Thyroid gland (tissue), 4 donors: ENCODE data around the gene DAND5. TPM values are rescaled to one million over a fixed set of nuclear protein-coding genes. Genes with fewer than 3 reads are reported as not detected.

Experiments used
- DNase-seq, 2 donors: peaks; one replicate each; pipeline ENCODE4 v3.0.0-alpha.2; 2019
- H3K27ac ChIP-seq, 3 donors: fragments of 200-600 bp; sonication (generic); 1 replicate in 2 of 3; 2 replicates in 1 of 3; pipeline ENCODE4 v1.5.1; 2016 to 2019; ENCODE audit warnings: mild to moderate bottlenecking in 1 of 3, moderate library complexity in 1 of 3
- H3K27me3 ChIP-seq: fragments of 200-600 bp; sonication (generic); one replicate; pipeline ENCODE4 v1.5.1; 2019
- H3K36me3 ChIP-seq, 2 donors: fragments of 200-600 bp; sonication (generic); one replicate each; pipeline ENCODE4 v1.5.1; 2016 to 2019
- H3K4me1 ChIP-seq, 2 donors: fragments of 200-600 bp; sonication (generic); one replicate each; pipeline ENCODE4 v1.5.1; 2017 to 2019
- H3K4me3 ChIP-seq, 3 donors: fragments of 200-600 bp; sonication (generic); replicated peaks in 1 of 3; 1 replicate in 2 of 3; 2 replicates in 1 of 3; pipeline ENCODE4 v1.5.1; 2016; ENCODE audit warnings: mild to moderate bottlenecking in 1 of 3
- H3K9me3 ChIP-seq: fragments of 200-600 bp; sonication (generic); one replicate; pipeline ENCODE4 v1.5.1; 2017
- POLR2A ChIP-seq, 2 donors: fragments of 450-650 bp; IDR thresholded peaks; one replicate each; pipeline ENCODE4 v1.6.1; 2017; ENCODE audit warnings: antibody characterized with exemption in 2 of 2, mild to moderate bottlenecking in 2 of 2, moderate library complexity in 1 of 2
- WGBS, 2 donors: methylation state at CpG; one replicate each; pipeline ENCODE4 v1.1.5; 2017; 5-methylcytosine and 5-hydroxymethylcytosine counted together
- intact Hi-C: fragments of 100-400 bp; cut with DNase I; formaldehyde crosslinking; loops from one replicate; pipeline ENCODE4 v1.15.1; 2023
- total RNA-seq, 4 donors: library from RNA; depleted of rRNA; stranded (reverse); fragments of >200 nt; gene quantifications; one replicate each; pipeline ENCODE4 v1.2.3, GENCODE V29; 2016
- TF ChIP-seq, protein P1 (sequence below), 6 experiments: fragments of 200-600 bp in 3 of 6; fragments of 450-650 bp in 3 of 6; sonication (generic) in 3 of 6; IDR thresholded peaks; one replicate each; pipeline ENCODE4 v1.5.1; 2016 to 2019; ENCODE audit warnings: antibody characterized with exemption in 6 of 6, mild to moderate bottlenecking in 2 of 6, inconsistent platforms in 1 of 6, moderate library complexity in 1 of 6

The DAND5 gene
- total RNA-seq, 4 donors from 2014 or later, result 0.40 to 0.45 TPM; not detected in 2

DNA sequence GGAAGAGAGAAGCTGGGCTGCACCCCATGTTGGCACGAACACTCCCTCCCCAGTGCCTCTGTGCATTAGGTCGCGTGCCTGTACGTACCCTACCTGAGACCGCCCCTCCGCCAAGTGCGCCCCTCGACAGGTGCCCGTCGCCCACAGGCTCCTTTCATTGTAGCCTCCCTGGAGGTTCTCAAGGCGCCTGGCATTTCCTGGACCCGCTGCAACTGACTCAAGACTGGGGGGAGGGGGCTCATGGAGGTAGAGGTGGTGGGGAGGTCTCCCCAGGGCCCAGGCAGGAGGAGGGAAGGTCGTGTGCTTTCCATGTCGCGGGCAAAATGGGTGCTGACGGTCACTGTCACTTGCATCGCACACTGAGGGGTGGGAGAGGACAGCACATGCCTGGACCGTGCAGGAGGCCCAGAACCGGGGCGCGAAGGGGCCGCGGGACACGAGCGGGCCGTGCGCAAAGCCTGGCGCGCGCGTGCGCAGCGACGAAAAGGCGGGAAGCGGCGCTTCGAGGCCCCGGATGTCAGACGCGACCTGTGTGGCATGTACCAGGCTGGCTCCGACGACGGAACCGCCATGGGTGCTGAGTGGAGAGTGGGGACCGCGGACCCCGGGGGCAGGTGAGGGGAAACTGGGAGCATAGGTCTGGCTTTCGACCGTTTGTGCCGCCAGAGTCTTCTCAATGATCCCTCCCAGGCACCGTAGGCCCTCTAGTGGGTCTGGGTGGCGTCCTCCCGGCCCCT lies 42.4 kb downstream of the DAND5 start:
- no peak for DNase-seq
- WGBS, 2 donors, result 55 to 60% methylated on average over 36 to 40 of the region's 54 CpGs
- Histone ChIP-seq H3K9me3 (no peaks in the 10 kb centered on the region), H3K27ac (peak overlapping the region in 2 of 3 donors; percentile 64 to 83), H3K36me3 (no peaks in the 10 kb centered on the region), H3K4me3 (no peak overlapping the region), H3K4me1 (peaks cover 65 to 86% of the 10 kb centered on the region in 2 donors), H3K27me3 (no peaks in the 10 kb centered on the region)
- intact Hi-C loops, result no loop called here
- TF ChIP-seq, protein P1, sequence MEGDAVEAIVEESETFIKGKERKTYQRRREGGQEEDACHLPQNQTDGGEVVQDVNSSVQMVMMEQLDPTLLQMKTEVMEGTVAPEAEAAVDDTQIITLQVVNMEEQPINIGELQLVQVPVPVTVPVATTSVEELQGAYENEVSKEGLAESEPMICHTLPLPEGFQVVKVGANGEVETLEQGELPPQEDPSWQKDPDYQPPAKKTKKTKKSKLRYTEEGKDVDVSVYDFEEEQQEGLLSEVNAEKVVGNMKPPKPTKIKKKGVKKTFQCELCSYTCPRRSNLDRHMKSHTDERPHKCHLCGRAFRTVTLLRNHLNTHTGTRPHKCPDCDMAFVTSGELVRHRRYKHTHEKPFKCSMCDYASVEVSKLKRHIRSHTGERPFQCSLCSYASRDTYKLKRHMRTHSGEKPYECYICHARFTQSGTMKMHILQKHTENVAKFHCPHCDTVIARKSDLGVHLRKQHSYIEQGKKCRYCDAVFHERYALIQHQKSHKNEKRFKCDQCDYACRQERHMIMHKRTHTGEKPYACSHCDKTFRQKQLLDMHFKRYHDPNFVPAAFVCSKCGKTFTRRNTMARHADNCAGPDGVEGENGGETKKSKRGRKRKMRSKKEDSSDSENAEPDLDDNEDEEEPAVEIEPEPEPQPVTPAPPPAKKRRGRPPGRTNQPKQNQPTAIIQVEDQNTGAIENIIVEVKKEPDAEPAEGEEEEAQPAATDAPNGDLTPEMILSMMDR (IDR thresholded peaks at IDR 0.05), result no peak
- no peak for TF ChIP-seq POLR2A (IDR thresholded peaks at IDR 0.05)

DNA sequence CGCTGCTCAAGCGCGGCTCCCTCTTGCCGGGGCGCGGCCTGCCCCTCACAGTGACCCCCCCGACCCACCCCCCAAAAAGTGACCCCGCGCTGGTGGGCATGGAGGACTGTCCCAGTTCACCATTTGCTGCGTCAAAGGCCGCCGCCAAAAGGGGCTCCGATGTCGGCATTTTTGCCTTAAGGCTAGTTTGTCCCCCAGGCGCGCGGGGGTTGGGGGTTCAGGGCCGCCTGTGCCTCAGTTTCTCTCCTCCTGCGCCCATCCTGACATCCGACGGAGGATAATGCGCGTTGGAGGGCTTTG lies 43.0 kb downstream of the DAND5 start:
- no peaks in the 10 kb centered on the region for H3K9me3 ChIP-seq
- no peak overlapping the region for H3K4me3 ChIP-seq
- H3K27ac ChIP-seq, result peak overlapping the region; percentile 64 to 87 (median 83)
- peaks cover 65 to 86% of the 10 kb centered on the region in 2 donors for H3K4me1 ChIP-seq
- TF ChIP-seq, protein P1 (IDR thresholded peaks at IDR 0.05), result no peak
- no peak for TF ChIP-seq POLR2A (IDR thresholded peaks at IDR 0.05)
- intact Hi-C loops, result no loop called here
- 50% methylated on average over 2 of the region's 23 CpGs; no CpG with 5 or more reads in 1 of the 2 donors for WGBS, 2 donors
- H3K27me3 ChIP-seq, result no peaks in the 10 kb centered on the region
- DNase-seq, result no peak
- no peaks in the 10 kb centered on the region for H3K36me3 ChIP-seq

DNA sequence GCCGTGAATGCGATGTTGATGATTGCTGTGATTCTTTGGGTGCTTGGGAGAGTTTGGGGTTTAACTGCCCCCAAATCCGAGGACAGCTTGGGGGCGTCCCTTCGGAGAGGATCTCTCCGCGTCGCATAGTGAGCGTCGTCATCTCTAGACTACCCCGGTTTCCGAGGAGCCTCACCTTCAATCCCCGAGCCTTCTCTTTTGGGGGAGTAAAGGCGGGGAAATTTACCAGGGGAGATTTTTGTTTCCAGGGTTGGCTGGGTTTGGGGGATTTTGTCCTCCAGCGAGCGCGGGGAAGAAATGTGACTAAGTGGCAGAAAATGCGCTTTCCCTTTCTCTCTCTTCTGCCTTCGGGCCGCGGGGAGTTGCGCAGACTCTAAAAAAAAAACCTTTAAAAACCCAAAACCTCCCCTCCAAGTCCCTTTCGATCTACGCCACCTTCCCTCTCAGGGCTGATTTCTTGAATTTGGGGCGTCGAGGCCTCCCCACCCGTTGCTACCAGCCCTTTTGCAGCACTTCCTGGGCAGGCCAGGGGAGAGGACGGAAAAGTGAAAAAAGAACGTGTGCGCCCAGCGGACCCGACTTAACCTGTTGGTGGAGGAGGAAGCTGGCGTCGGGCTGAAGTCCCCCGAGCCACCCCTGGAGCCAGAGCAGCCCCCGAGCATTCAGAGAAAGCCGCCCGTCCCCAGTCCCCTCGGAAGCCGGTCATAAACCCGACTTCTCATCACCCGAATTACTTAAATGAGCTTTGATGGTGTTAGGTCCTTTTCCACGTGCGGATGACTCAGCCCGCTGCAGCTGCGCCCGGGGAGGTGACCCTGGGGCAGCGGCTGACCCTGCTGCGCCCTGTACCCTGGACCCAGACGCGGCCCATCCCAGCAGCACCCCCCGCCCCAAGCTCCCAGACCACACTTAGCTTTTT lies 43.6 kb downstream of the DAND5 start:
- Histone ChIP-seq H3K9me3 (no peaks in the 10 kb centered on the region), H3K4me1 (peaks cover 65 to 86% of the 10 kb centered on the region in 2 donors)
- 55 to 66% methylated on average over 49 to 51 of the region's 52 CpGs for WGBS, 2 donors

DNA sequence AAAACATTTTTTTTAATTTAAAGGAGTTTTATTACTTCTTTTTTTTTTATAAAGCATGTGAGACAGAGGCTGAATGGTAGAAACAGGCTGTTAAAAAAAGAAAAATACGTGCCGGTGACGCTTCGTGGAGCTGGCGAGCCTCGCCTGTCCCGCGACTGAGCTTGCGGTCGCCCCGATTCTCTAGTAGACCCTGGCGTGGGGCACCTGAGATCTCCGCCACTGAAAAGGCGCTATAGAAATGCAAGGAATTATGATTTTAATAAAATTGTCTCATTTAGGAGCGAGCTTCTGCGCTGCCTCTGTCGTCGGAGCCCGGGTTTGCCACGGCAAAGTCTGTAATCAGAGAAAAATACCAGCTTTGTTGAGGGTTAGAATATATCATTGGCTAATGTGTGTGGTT lies 44.3 kb downstream of the DAND5 start:
- H3K9me3 ChIP-seq, result no peaks in the 10 kb centered on the region
- no peaks in the 10 kb centered on the region for H3K27me3 ChIP-seq
- intact Hi-C loops, result no loop called here
- H3K4me3 ChIP-seq, result no peak overlapping the region
- peaks cover 65 to 86% of the 10 kb centered on the region in 2 donors for H3K4me1 ChIP-seq
- H3K36me3 ChIP-seq, result no peaks in the 10 kb centered on the region
- H3K27ac ChIP-seq, result peak overlapping the region; percentile 64 to 87 (median 83)
- no peak for TF ChIP-seq POLR2A (IDR thresholded peaks at IDR 0.05)
- TF ChIP-seq, protein P1 (IDR thresholded peaks at IDR 0.05), result no peak
- DNase-seq, result no peak
- WGBS, 2 donors, result 75 to 83% methylated on average over 20 of the region's 20 CpGs

More for the DNA sequence above, 43.6 kb downstream of the DAND5 start:
- TF ChIP-seq, protein P1 (IDR thresholded peaks at IDR 0.05), result no peak
- intact Hi-C loops, result no loop called here
- peak overlapping the region; percentile 64 to 87 (median 83) for H3K27ac ChIP-seq
- H3K36me3 ChIP-seq, result no peaks in the 10 kb centered on the region
- DNase-seq, result no peak
- no peaks in the 10 kb centered on the region for H3K27me3 ChIP-seq
- H3K4me3 ChIP-seq, result peak overlapping the region in 1 of 3 donors; percentile 1
